ENCODE data around the gene CIITA. TPM values are rescaled to one million over a fixed set of nuclear protein-coding genes. Genes with fewer than 3 reads are reported as not detected.

CIITA gene
- total RNA-seq, 1 donor from 2014 or later, result 0.20 TPM

DNA sequence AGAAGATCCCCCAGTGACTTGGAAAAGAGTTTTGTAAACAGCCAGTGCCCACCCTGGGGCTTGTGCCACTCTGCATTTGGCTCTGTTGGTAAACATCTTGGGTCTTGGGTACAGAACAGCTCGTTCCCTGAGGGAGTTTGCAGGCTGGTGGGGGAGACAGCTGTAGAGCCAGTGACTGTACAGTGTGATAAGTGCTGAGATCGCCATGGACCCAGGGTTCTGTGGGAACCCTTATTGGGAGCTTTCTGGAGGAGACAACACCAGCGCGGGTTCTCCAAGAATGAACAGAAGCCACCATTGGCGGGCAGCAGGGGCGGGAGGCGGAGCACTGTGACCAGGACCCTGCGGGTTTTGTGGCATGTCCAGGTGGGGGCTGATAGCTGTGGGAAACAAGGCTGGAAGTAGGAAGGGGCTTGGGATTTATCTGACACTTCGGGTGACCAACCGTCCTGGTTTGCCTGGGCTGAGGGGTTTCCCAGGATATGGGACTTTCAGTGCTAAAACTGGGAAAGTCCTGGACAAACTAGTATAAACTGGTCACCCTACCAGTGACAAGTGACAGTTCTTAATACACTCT, 70.3 kb downstream of the CIITA start:
- H3K27ac Mint-ChIP-seq, result no peak overlapping the region
- no peaks in the 10 kb centered on the region for H3K36me3 Mint-ChIP-seq
- H3K27me3 Mint-ChIP-seq (ENCODE audit: low read depth), result no peaks in the 10 kb centered on the region
- no peak overlapping the region for H3K4me3 Mint-ChIP-seq
- H3K9me3 Mint-ChIP-seq, result no peaks in the 10 kb centered on the region
- no peak for DNase-seq (ENCODE audit: low spot score in 2 of 2, unreplicated experiment in 2 of 2)
- TF ChIP-seq, protein P1, sequence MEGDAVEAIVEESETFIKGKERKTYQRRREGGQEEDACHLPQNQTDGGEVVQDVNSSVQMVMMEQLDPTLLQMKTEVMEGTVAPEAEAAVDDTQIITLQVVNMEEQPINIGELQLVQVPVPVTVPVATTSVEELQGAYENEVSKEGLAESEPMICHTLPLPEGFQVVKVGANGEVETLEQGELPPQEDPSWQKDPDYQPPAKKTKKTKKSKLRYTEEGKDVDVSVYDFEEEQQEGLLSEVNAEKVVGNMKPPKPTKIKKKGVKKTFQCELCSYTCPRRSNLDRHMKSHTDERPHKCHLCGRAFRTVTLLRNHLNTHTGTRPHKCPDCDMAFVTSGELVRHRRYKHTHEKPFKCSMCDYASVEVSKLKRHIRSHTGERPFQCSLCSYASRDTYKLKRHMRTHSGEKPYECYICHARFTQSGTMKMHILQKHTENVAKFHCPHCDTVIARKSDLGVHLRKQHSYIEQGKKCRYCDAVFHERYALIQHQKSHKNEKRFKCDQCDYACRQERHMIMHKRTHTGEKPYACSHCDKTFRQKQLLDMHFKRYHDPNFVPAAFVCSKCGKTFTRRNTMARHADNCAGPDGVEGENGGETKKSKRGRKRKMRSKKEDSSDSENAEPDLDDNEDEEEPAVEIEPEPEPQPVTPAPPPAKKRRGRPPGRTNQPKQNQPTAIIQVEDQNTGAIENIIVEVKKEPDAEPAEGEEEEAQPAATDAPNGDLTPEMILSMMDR (IDR thresholded peaks at IDR 0.05; ENCODE audit: unreplicated experiment), result no peak
- H3K4me1 Mint-ChIP-seq, result peaks cover 56% of the 10 kb centered on the region

DNA sequence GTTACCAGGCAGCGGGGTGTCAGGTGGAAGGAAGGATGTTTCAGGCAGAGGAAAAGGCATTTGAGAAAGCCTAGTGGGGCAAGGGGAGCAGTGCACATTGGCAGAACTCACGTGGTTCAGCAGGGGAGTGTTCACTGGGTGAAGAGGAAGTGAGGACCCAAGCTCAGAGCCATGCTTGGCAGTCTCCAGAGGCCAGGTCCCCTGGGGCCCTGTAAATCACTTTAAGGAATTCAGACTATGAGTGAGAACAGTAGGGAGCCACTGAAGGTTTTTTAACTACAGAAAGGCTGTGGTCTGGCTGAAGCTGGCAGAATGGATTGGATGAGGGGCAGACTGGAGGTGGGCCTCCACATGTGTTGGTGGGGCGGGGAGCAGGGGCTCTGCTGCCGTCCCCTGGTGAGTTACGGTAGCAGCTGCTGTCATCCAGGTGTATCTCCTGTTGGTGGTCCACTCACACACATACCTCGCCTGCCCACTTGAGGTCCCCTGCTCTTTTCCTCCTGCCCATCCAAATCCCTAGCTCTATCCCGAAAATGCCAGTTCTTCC, 72.5 kb downstream of the CIITA start:
- DNase-seq (ENCODE audit: low spot score in 2 of 2, unreplicated experiment in 2 of 2), result no peak
- Mint-ChIP-seq H3K4me3 (no peak overlapping the region), H3K4me1 (peaks cover 53% of the 10 kb centered on the region), H3K27ac (peak overlapping the region; percentile 37), H3K27me3 (ENCODE audit: low read depth) (no peaks in the 10 kb centered on the region), H3K36me3 (no peaks in the 10 kb centered on the region), H3K9me3 (no peaks in the 10 kb centered on the region)
- TF ChIP-seq, protein P1 (IDR thresholded peaks at IDR 0.05; ENCODE audit: unreplicated experiment), result no peak

GRCh38 chr16:10950393-10950792, 73.4 kb downstream of the CIITA start:
- TF ChIP-seq, protein P1 (IDR thresholded peaks at IDR 0.05; ENCODE audit: unreplicated experiment), result no peak
- Mint-ChIP-seq H3K4me3 (no peak overlapping the region), H3K27me3 (ENCODE audit: low read depth) (no peaks in the 10 kb centered on the region), H3K27ac (no peak overlapping the region), H3K4me1 (peaks cover 47% of the 10 kb centered on the region), H3K9me3 (no peaks in the 10 kb centered on the region), H3K36me3 (no peaks in the 10 kb centered on the region)
- no peak for DNase-seq (ENCODE audit: low spot score in 2 of 2, unreplicated experiment in 2 of 2)

DNA sequence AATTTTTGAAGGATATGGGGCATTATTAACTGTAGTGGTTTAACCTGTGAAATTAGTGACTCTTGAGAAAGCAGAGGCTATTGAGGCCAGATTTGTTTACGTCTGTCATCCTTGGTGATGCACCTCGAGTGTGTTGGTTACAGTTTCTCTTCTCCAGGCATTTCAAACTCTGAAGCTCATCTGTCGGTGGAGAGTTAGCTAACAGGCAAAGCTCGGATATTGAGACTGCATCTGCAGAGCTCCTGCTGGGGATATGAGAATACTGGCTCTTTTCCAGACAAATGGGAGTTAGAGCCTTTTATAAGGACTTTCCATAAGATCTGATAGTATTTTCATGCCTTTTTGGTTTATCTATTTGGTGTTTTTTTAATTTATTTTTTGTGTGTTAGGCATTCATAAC, 74.0 kb downstream of the CIITA start:
- Mint-ChIP-seq H3K36me3 (no peaks in the 10 kb centered on the region), H3K27me3 (ENCODE audit: low read depth) (no peaks in the 10 kb centered on the region), H3K27ac (no peak overlapping the region), H3K9me3 (no peaks in the 10 kb centered on the region), H3K4me3 (no peak overlapping the region), H3K4me1 (peaks cover 43% of the 10 kb centered on the region)
- TF ChIP-seq, protein P1 (IDR thresholded peaks at IDR 0.05; ENCODE audit: unreplicated experiment), result no peak
- DNase-seq (ENCODE audit: low spot score in 2 of 2, unreplicated experiment in 2 of 2), result no peak

- no peak overlapping the region for H3K27ac Mint-ChIP-seq
- peaks cover 17% of the 10 kb centered on the region for H3K4me1 Mint-ChIP-seq
- H3K9me3 Mint-ChIP-seq, result no peaks in the 10 kb centered on the region
- H3K4me3 Mint-ChIP-seq, result no peak overlapping the region
- H3K27me3 Mint-ChIP-seq (ENCODE audit: low read depth), result no peaks in the 10 kb centered on the region
- peaks cover 2% of the 10 kb centered on the region for H3K36me3 Mint-ChIP-seq
- TF ChIP-seq, protein P1 (IDR thresholded peaks at IDR 0.05; ENCODE audit: unreplicated experiment), result no peak
- DNase-seq (ENCODE audit: low spot score in 2 of 2, unreplicated experiment in 2 of 2), result no peak
Observed at GRCh38 chr16:10954903-10955302, 77.9 kb downstream of the CIITA start.

Measured in mesothelial cell of epicardium (in vitro differentiated cells).